ENCODE data around the gene IMMT.
"Not testable (repeated sequence)": the region's sequence is repeated elsewhere in the genome, so short reads cannot be mapped to it uniquely, and the experiment has no call there.

Gene IMMT

GRCh38 chr2:86201671-86202335, 6.5 kb upstream of the IMMT start:
- H3K4me3 ChIP-seq (ENCODE audit: low read depth, low read length): no peak overlapping the region
- no peak for DNase-seq (ENCODE audit: low read depth)
- TF ChIP-seq, protein P1, sequence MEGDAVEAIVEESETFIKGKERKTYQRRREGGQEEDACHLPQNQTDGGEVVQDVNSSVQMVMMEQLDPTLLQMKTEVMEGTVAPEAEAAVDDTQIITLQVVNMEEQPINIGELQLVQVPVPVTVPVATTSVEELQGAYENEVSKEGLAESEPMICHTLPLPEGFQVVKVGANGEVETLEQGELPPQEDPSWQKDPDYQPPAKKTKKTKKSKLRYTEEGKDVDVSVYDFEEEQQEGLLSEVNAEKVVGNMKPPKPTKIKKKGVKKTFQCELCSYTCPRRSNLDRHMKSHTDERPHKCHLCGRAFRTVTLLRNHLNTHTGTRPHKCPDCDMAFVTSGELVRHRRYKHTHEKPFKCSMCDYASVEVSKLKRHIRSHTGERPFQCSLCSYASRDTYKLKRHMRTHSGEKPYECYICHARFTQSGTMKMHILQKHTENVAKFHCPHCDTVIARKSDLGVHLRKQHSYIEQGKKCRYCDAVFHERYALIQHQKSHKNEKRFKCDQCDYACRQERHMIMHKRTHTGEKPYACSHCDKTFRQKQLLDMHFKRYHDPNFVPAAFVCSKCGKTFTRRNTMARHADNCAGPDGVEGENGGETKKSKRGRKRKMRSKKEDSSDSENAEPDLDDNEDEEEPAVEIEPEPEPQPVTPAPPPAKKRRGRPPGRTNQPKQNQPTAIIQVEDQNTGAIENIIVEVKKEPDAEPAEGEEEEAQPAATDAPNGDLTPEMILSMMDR (IDR thresholded peaks at IDR 0.05; ENCODE audit: control insufficient read depth, extremely low read depth, insufficient read depth): no peak

GRCh38 chr2:86200564-86200963, 5.3 kb upstream of the IMMT start:
- DNase-seq (ENCODE audit: low read depth): not testable (repeated sequence)
- H3K4me3 ChIP-seq (ENCODE audit: low read depth, low read length): peak overlapping the region; percentile 77; the same call in 1 of the 2 replicates

DNA sequence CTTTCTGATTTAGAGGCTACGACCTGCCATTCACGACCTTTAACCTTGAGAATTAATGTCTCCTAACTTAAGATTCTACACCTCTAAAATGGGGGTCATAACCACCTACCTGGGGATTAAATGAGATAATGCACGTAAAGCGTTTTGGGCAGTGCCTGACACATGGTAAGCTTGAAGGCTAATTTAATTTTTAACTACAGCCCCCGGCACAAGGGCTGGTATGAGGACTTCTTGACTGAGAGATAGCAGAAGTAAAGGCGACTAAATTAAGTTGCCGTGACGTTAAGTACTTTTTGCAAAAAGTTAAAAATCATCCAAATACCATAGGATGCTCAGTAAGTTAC, 4.5 kb upstream of the IMMT start:
- TF ChIP-seq, protein P1 (IDR thresholded peaks at IDR 0.05; ENCODE audit: control insufficient read depth, extremely low read depth, insufficient read depth): no peak
- peak overlapping the region; percentile 77 for H3K4me3 ChIP-seq (ENCODE audit: low read depth, low read length)
- DNase-seq (ENCODE audit: low read depth): no peak

GRCh38 chr2:86195808-86196387, 636 bp upstream of the IMMT start:
- H3K4me3 ChIP-seq (ENCODE audit: low read depth, low read length): peak overlapping the region; percentile 66
- DNase-seq (ENCODE audit: low read depth): no peak
- TF ChIP-seq, protein P1 (IDR thresholded peaks at IDR 0.05; ENCODE audit: control insufficient read depth, extremely low read depth, insufficient read depth): no peak

DNA sequence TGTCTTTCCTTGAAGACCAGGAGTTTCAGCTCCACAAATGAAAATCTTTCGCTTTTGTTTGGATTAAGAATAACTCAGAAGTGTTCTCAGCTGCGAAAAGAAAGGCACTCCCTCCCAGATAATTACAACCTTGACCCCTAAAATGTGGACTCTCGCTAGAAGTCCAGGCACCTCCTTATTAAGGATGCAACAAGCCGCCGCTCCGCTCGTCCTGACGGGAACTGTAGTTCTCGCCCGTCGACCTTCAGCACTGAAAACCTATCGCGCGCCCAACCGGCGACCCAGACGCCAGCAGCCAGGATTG, 559 bp downstream of the IMMT start:
- peak; percentile 81 for DNase-seq (ENCODE audit: low read depth)
- H3K4me3 ChIP-seq (ENCODE audit: low read depth, low read length): peak overlapping the region; percentile 66
- TF ChIP-seq, protein P1 (IDR thresholded peaks at IDR 0.05; ENCODE audit: control insufficient read depth, extremely low read depth, insufficient read depth): no peak

DNA sequence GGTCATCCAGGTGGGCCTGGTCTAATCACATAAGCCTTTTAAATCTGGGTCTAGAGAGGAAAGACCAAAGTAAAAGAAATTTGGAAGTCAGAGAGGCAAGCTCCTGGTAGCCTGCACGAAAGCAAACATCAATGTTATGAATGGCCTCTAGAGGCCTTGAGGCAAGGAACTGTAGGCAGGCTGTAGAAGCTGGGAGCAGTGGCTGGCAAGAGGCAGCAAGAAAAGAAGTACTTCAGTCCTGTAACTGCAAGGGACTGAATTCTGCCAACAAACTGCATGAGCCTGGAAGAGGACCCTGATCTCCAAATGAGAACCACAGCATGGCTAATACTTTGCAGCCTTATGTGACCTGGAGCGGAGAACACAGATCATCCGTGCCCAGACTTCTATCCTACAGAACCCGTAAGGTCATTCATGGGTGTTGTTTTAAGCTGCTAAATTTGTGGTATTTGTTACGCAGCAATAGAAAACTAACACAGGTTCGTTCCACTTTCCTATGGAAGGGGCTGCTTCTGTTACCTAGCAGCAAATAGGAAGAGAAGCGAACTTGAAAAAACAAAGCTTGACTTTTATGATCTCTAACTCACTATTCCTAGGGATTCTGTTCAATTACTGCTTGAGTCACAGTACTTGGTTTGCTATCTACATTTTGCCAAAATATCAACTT, 1.2 kb downstream of the IMMT start:
- no peak for DNase-seq (ENCODE audit: low read depth)
- H3K4me3 ChIP-seq (ENCODE audit: low read depth, low read length): peak overlapping the region; percentile 66
- TF ChIP-seq, protein P1 (IDR thresholded peaks at IDR 0.05; ENCODE audit: control insufficient read depth, extremely low read depth, insufficient read depth): no peak

- TF ChIP-seq, protein P1 (IDR thresholded peaks at IDR 0.05; ENCODE audit: control insufficient read depth, extremely low read depth, insufficient read depth): no peak
- DNase-seq (ENCODE audit: low read depth): no peak
- no peak overlapping the region for H3K4me3 ChIP-seq (ENCODE audit: low read depth, low read length)
These were observed 5.4 kb downstream of the IMMT start for GRCh38 chr2:86189782-86190416.

Measured in LNCaP clone FGC (cell line).